ENCODE results near the gene RRP15. TPM values are rescaled to one million over a fixed set of nuclear protein-coding genes. Genes with fewer than 3 reads are reported as not detected.

RRP15 gene
- total and polyA plus RNA-seq, 2 experiments from 2014 or later, result 19.8 to 86.5 TPM

GRCh38 chr1:218346391-218347204 is 61.5 kb downstream of the RRP15 start:
- TF ChIP-seq ZNF331 (CRISPR knock-in tag; IDR thresholded peaks at IDR 0.05; ENCODE audit: low read depth) (no peak), CTCF (conservative IDR thresholded peaks at IDR 0.05; ENCODE audit: low read depth in 2 of 2) (no peak), ZNF462 (CRISPR knock-in tag; IDR thresholded peaks at IDR 0.05) (no peak), ZNF114 (CRISPR knock-in tag; IDR thresholded peaks at IDR 0.05) (no peak), CREB1 (CRISPR knock-in tag; IDR thresholded peaks at IDR 0.05; ENCODE audit: low read depth) (no peak), POLR2AphosphoS5 (IDR thresholded peaks at IDR 0.05; ENCODE audit: low read depth) (no peak)
- Histone ChIP-seq H4K20me1 (replicated peaks; ENCODE audit: insufficient read depth) (no peaks in the 10 kb centered on the region), H3K27me3 (ENCODE audit: insufficient read depth) (peaks cover 33% of the 10 kb centered on the region), H3K9me2 (ENCODE audit: insufficient read depth) (no peaks in the 10 kb centered on the region), H3F3A (replicated peaks; ENCODE audit: low read depth) (peaks cover 4% of the 10 kb centered on the region; the same call in 1 of the 2 replicates), H3K36me3 (ENCODE audit: insufficient read depth) (no peaks in the 10 kb centered on the region), H3K4me3 (peak overlapping the region; percentile 85), H2AFZ (peak overlapping the region; percentile 91), H3K27ac (ENCODE audit: low read depth) (no peak overlapping the region), H3K4me2 (peak overlapping the region; percentile 100), H3K79me2 (replicated peaks; ENCODE audit: insufficient read depth) (no peaks in the 10 kb centered on the region), H3K4me1 (ENCODE audit: insufficient read depth) (peaks cover 26% of the 10 kb centered on the region)
- ATAC-seq (peak; percentile 19), DNase-seq (ENCODE audit: low spot score) (peak; percentile 32)
- no peak overlapping the region for H3K27ac Mint-ChIP-seq
- H3K9me3 Mint-ChIP-seq, result no peaks in the 10 kb centered on the region
- H3K27me3 Mint-ChIP-seq (ENCODE audit: insufficient read depth, low read depth, poor library complexity), result peaks cover 2% of the 10 kb centered on the region
- peaks cover 30% of the 10 kb centered on the region for H3K4me1 Mint-ChIP-seq
- H3K4me3 Mint-ChIP-seq, result no peak overlapping the region
- H3K36me3 Mint-ChIP-seq (ENCODE audit: low read depth), result peaks cover 3% of the 10 kb centered on the region; the same call in 1 of the 3 replicates
